Vagina (tissue), 2 donors: ENCODE results near the gene NAV2.

Source experiments
- CTCF ChIP-seq, 3 experiments: fragments of 450-650 bp in 2 of 3; fragments of 200-600 bp in 1 of 3; sonication (generic) in 1 of 3; IDR thresholded peaks; one replicate each; pipeline ENCODE4 v1.5.1; 2017 to 2019; ENCODE audit warnings: antibody characterized with exemption in 3 of 3, mild to moderate bottlenecking in 2 of 3, moderate library complexity in 2 of 3
- POLR2A ChIP-seq, 2 donors: fragments of 450-650 bp; IDR thresholded peaks; one replicate each; pipeline ENCODE4 v1.6.1; 2017; ENCODE audit warnings: antibody characterized with exemption in 2 of 2, mild to moderate bottlenecking in 2 of 2, moderate library complexity in 2 of 2
- POLR2AphosphoS5 ChIP-seq, 2 donors: sonication (generic); formaldehyde crosslinking; IDR thresholded peaks; one replicate each; pipeline ENCODE4 v1.9.0; 2017; ENCODE audit warnings: antibody characterized with exemption in 2 of 2, mild to moderate bottlenecking in 2 of 2, low read depth in 1 of 2; ENCODE audit not compliant: insufficient read depth in 1 of 2

DNA sequence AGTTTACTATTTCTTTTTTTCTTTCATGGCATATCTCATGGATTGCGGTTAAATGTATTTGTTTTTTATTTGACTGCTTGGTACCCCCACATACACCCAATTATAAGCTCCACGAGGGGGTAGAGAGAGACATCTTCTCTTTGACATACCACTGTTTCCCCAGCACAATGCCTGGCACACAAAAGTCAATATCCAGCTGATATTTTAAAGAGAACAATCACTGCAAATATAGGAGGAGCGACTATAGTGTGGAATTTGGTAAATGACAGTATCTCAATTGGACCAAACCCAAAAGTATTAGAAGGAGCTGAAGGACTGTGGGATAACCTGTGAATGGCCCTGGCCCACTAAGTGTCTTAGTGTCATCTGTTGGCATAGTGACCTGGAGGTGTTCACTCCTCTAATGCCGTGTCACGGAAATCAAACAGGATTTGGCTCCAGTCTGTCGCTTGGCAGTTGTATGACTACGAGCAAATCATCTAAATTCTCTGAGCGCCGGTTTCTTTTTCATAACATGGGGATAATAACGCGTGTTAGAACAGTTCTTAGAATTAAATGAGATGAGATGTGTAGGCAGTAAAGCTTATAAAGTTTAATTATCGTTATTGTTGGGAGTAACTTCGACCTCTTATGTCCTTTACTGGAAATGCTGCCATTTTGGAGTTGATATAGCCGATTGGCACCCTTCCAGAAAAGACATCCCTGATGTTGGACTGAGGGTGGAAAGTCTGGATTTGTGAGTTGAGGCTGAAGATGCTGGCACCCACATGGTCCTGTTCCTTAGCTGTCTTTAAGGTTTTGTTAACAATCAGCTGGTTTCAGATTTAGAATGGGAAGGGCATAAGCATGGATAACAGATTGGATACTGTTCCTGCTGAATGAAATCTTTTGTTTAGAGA is 303.1 kb downstream of the NAV2 start:
- TF ChIP-seq POLR2A (IDR thresholded peaks at IDR 0.05): no peak
- no peak for TF ChIP-seq CTCF (IDR thresholded peaks at IDR 0.05)
- TF ChIP-seq POLR2AphosphoS5 (IDR thresholded peaks at IDR 0.05; ENCODE audit: insufficient read depth in 1 of 2, low read depth in 1 of 2): no peak
